SK-N-SH (cell line): ENCODE data around the gene DPH6. TPM values are rescaled to one million over a fixed set of nuclear protein-coding genes. Genes with fewer than 3 reads are reported as not detected.

Experiments
- CTCF ChIA-PET: fragments of 300-600, 350-600 bp; formaldehyde crosslinking; extraction: SDS; loops from one replicate; lab custom pipeline; 2021; lab: Yijun Ruan, JAX
- POLR2A ChIA-PET: fragments of 350-600 bp; sonication (Branson Sonifier 250); formaldehyde crosslinking; extraction: SDS; loops from one replicate; lab custom pipeline; 2020; ENCODE audit warnings: antibody characterized with exemption, inconsistent platforms; lab: Yijun Ruan, JAX
- DNase-seq: peaks from one replicate; pipeline ENCODE4 v3.0.0; 2012
- H2AFZ ChIP-seq: fragments of 200-600 bp; sonication (generic); 2 replicates; pipeline ENCODE4 v1.8.1; 2016; ENCODE audit warnings: antibody characterized with exemption, mild to moderate bottlenecking, low read depth
- H3F3A ChIP-seq: fragments of 200-600 bp; sonication (generic); replicated peaks from 2 replicates; pipeline ENCODE3; 2016; ENCODE audit warnings: antibody characterized with exemption, mild to moderate bottlenecking; ENCODE audit not compliant: insufficient read depth
- H3K27ac ChIP-seq, 2 experiments: fragments of 200-500 bp in 1 of 2; fragments of 200-600 bp in 1 of 2; sonication (Bioruptor generic) in 1 of 2; sonication (generic), shearing (Covaris generic) in 1 of 2; 2 replicates each; pipeline versions ENCODE4 v1.5.1 to v1.6.1; 2014 to 2016; ENCODE audit warnings: low read depth in 2 of 2, inconsistent platforms in 1 of 2, low read length in 1 of 2, mild to moderate bottlenecking in 1 of 2, mixed read lengths in 1 of 2
- H3K27me3 ChIP-seq: fragments of 200-600 bp; sonication (generic), shearing (Covaris generic); 2 replicates; pipeline ENCODE4 v1.6.1; 2016; ENCODE audit warnings: mixed run types; ENCODE audit not compliant: insufficient read depth
- H3K36me3 ChIP-seq, 2 experiments: fragments of 200-500 bp in 1 of 2; fragments of 200-600 bp in 1 of 2; sonication (Bioruptor generic) in 1 of 2; sonication (generic) in 1 of 2; replicated peaks in 1 of 2; 2 replicates each; pipeline versions ENCODE3 to v1.5.1; 2014 to 2016; ENCODE audit warnings: low read length in 1 of 2, mild to moderate bottlenecking in 1 of 2; ENCODE audit not compliant: insufficient read depth in 2 of 2, control insufficient read depth in 1 of 2
- H3K4me1 ChIP-seq, 2 experiments: fragments of 200-500 bp in 1 of 2; fragments of 200-600 bp in 1 of 2; sonication (Bioruptor generic) in 1 of 2; sonication (generic), shearing (Covaris generic) in 1 of 2; 2 replicates each; pipeline versions ENCODE4 v1.5.1 to v1.6.1; 2014 to 2016; ENCODE audit warnings: low read depth in 1 of 2, low read length in 1 of 2, mixed run types in 1 of 2; ENCODE audit not compliant: insufficient read depth in 2 of 2, control insufficient read depth in 1 of 2
- H3K4me2 ChIP-seq: fragments of 200-600 bp; sonication (generic), shearing (Covaris generic); 2 replicates; pipeline ENCODE4 v1.6.1; 2017; ENCODE audit warnings: mixed run types
- H3K4me3 ChIP-seq, 2 experiments: fragments of 200-500 bp in 1 of 2; fragments of 200-600 bp in 1 of 2; sonication (Bioruptor generic) in 1 of 2; sonication (generic), shearing (Covaris generic) in 1 of 2; 2 replicates each; pipeline versions ENCODE4 v1.5.1 to v1.8.1; 2014 to 2016; ENCODE audit warnings: low read depth in 2 of 2, inconsistent platforms in 1 of 2, low read length in 1 of 2, mild to moderate bottlenecking in 1 of 2, mixed read lengths in 1 of 2, moderate library complexity in 1 of 2
- H3K79me2 ChIP-seq: fragments of 200-600 bp; sonication (generic); 2 replicates; pipeline ENCODE4 v1.8.1; 2017; ENCODE audit warnings: mild to moderate bottlenecking; ENCODE audit not compliant: insufficient read depth
- H3K9ac ChIP-seq: fragments of 200-600 bp; sonication (generic); 2 replicates; pipeline ENCODE4 v1.6.1; 2017; ENCODE audit warnings: mixed run types
- H3K9me2 ChIP-seq: fragments of 200-600 bp; sonication (generic); 2 replicates; pipeline ENCODE4 v1.6.1; 2017; ENCODE audit warnings: mixed run types
- H3K9me3 ChIP-seq: fragments of 200-600 bp; sonication (generic); 2 replicates; pipeline ENCODE4 v1.6.1; 2017; ENCODE audit warnings: mixed run types, mild to moderate bottlenecking, moderate library complexity
- H4K20me1 ChIP-seq: fragments of 200-600 bp; sonication (generic); 2 replicates; pipeline ENCODE4 v1.6.1; 2017; ENCODE audit warnings: mild to moderate bottlenecking, mixed run types; ENCODE audit not compliant: insufficient read depth
- CHD2 ChIP-seq: fragments of 150-350 bp; IDR thresholded peaks from 2 replicates; pipeline ENCODE4 v1.6.1; 2018; ENCODE audit warnings: low read length; ENCODE audit not compliant: partially characterized antibody
- ELF1 ChIP-seq: IDR thresholded peaks from 2 replicates; pipeline ENCODE4 v1.4.0; 2012
- EP300 ChIP-seq, 2 experiments: IDR thresholded peaks; 2 replicates each; pipeline versions ENCODE4 v1.4.0 to v1.6.1; 2012; ENCODE audit warnings: borderline replicate concordance in 1 of 2, low read depth in 1 of 2, low read length in 1 of 2
- EZH2phosphoT487 ChIP-seq: fragments of 200-600 bp; sonication (generic); IDR thresholded peaks from 2 replicates; pipeline ENCODE4 v1.6.1; 2017; ENCODE audit warnings: low read depth, mixed run types, mild to moderate bottlenecking, antibody characterized with exemption, moderate library complexity, borderline replicate concordance
- FOSL2 ChIP-seq: IDR thresholded peaks from 2 replicates; pipeline ENCODE4 v1.4.0; 2012; ENCODE audit warnings: low read depth, mild to moderate bottlenecking, moderate library complexity, borderline replicate concordance
- GATA2 ChIP-seq: sonication (generic); formaldehyde crosslinking; IDR thresholded peaks from 2 replicates; pipeline ENCODE4 v1.5.0; 2020; ENCODE audit warnings: mild to moderate bottlenecking, missing genetic modification reagents
- JUND ChIP-seq: IDR thresholded peaks from 2 replicates; pipeline ENCODE4 v1.4.0; 2012
- NFIC ChIP-seq: IDR thresholded peaks from 2 replicates; pipeline ENCODE4 v1.4.0; 2012; ENCODE audit warnings: borderline replicate concordance
- RFX5 ChIP-seq: IDR thresholded peaks from 2 replicates; pipeline ENCODE4 v1.6.1; 2012; ENCODE audit warnings: mild to moderate bottlenecking, improper control_type of control experiment, low read length
- RXRA ChIP-seq: IDR thresholded peaks from 2 replicates; pipeline ENCODE4 v1.4.0; 2012; ENCODE audit warnings: low read depth, mild to moderate bottlenecking, borderline replicate concordance
- SIN3A ChIP-seq: IDR thresholded peaks from 2 replicates; pipeline ENCODE4 v1.6.1; 2012; ENCODE audit warnings: low read depth, mild to moderate bottlenecking, low read length, moderate library complexity, borderline replicate concordance
- TAF1 ChIP-seq: IDR thresholded peaks from 2 replicates; pipeline ENCODE4 v1.6.1; 2012; ENCODE audit warnings: low read depth, mild to moderate bottlenecking, low read length, moderate library complexity, borderline replicate concordance
- TCF12 ChIP-seq: IDR thresholded peaks from 2 replicates; pipeline ENCODE4 v1.4.0; 2012
- TEAD4 ChIP-seq: IDR thresholded peaks from 2 replicates; pipeline ENCODE4 v1.4.0; 2012; ENCODE audit warnings: mild to moderate bottlenecking, borderline replicate concordance; ENCODE audit not compliant: insufficient read depth
- WGBS: methylation state at CpG from one replicate; pipeline ENCODE4 v1.1.6; 2017; ENCODE audit warnings: low lambda C conversion rate; 5-methylcytosine and 5-hydroxymethylcytosine counted together
- polyA plus RNA-seq, 3 experiments: library from polyadenylated mRNA; depleted of rRNA; stranded (reverse); fragments of >200 nt; gene quantifications; 2 replicates each; pipeline ENCODE4 v1.2.3, GENCODE V29; 2012
- TF ChIP-seq, protein P1 (sequence below): IDR thresholded peaks from 2 replicates; pipeline ENCODE4 v1.4.0; 2012; ENCODE audit warnings: low read depth, borderline replicate concordance
- TF ChIP-seq, protein P2 (sequence below): IDR thresholded peaks from 2 replicates; pipeline ENCODE4; 2012

Gene DPH6
- polyA plus RNA-seq, 1 of the 3 experiments (the other 2 are of a cell fraction): 15.7 TPM

- no peaks in the 10 kb centered on the region for H3K79me2 ChIP-seq
- H3F3A ChIP-seq: no peaks in the 10 kb centered on the region
- no peak overlapping the region for H2AFZ ChIP-seq
- ChIA-PET CTCF (no interaction called here), POLR2A (no interaction called here)
- H3K36me3 ChIP-seq: no peaks in the 10 kb centered on the region
- H3K4me1 ChIP-seq: peaks cover 0 to 2% of the 10 kb centered on the region in 2 experiments; a peak in 1 of 4 replicates
- H3K27me3 ChIP-seq: no peaks in the 10 kb centered on the region
- 88% methylated on average over 2 of the region's 2 CpGs for WGBS
- no peaks in the 10 kb centered on the region for H3K9me3 ChIP-seq
- H3K4me3 ChIP-seq: no peak overlapping the region
- TF ChIP-seq EP300 (IDR thresholded peaks at IDR 0.05; ENCODE audit: borderline replicate concordance in 1 of 2, low read depth in 1 of 2, low read length in 1 of 2): no peak
- no peak for TF ChIP-seq FOSL2
- TF ChIP-seq GATA2 (CRISPR knock-in tag): no peak
- no peak for TF ChIP-seq EZH2phosphoT487
- no peak for TF ChIP-seq TAF1
- TF ChIP-seq CHD2: no peak
- no peak for TF ChIP-seq RFX5
- TF ChIP-seq NFIC: no peak
- TF ChIP-seq, protein P1, sequence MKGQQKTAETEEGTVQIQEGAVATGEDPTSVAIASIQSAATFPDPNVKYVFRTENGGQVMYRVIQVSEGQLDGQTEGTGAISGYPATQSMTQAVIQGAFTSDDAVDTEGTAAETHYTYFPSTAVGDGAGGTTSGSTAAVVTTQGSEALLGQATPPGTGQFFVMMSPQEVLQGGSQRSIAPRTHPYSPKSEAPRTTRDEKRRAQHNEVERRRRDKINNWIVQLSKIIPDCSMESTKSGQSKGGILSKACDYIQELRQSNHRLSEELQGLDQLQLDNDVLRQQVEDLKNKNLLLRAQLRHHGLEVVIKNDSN: no peak
- TF ChIP-seq JUND: no peak
- no peak for TF ChIP-seq RXRA
- TF ChIP-seq SIN3A: no peak
- H3K9me2 ChIP-seq: no peaks in the 10 kb centered on the region
- no peak overlapping the region for H3K27ac ChIP-seq
- H4K20me1 ChIP-seq: no peaks in the 10 kb centered on the region
- H3K4me2 ChIP-seq: no peak overlapping the region
- H3K9ac ChIP-seq: no peak overlapping the region
- DNase-seq: no peak
Measured at GRCh38 chr15:35559683-35560082, 13.7 kb upstream of the DPH6 start.

DNA sequence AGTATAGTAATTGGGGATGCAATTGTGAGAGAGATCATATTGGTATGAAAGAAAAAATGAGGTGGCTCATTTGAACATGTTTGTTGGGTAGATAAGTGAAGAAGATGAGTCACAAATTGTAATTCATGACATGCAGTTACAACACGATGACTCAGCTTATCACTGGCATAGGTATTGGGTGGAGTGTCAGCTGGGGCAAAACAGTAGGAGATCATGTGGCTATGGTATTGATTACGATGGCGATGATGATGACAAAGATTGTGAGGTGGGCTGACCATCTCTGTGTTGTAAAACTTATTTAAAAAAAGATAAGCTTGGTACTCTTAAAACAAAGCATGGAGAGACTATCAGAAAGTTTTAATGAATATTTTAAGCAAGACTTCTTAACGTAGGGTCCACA lies 11.6 kb upstream of the DPH6 start:
- 79% methylated on average over 4 of the region's 4 CpGs for WGBS
- H3K4me1 ChIP-seq: peaks cover 0 to 2% of the 10 kb centered on the region in 2 experiments; a peak in 1 of 4 replicates
- DNase-seq: no peak
- POLR2A ChIA-PET: no interaction called here
- H4K20me1 ChIP-seq: no peaks in the 10 kb centered on the region
- no peaks in the 10 kb centered on the region for H3K9me2 ChIP-seq
- H3K9me3 ChIP-seq: no peaks in the 10 kb centered on the region
- no peaks in the 10 kb centered on the region for H3K27me3 ChIP-seq
- no peak overlapping the region for H3K27ac ChIP-seq
- H3K4me3 ChIP-seq: no peak overlapping the region
- H3F3A ChIP-seq: no peaks in the 10 kb centered on the region
- TF ChIP-seq EP300 (IDR thresholded peaks at IDR 0.05; ENCODE audit: borderline replicate concordance in 1 of 2, low read depth in 1 of 2, low read length in 1 of 2) (peak in 1 of 2 experiments; percentile 24; a peak in 1 of 4 replicates), TCF12 (peak; percentile 43), JUND (peak; percentile 82), NFIC (0 out of 2 replicates have a peak, but pooled peaks have one; percentile 21), TEAD4 (no peak), ELF1 (no peak), FOSL2 (peak; percentile 92)
- TF ChIP-seq, protein P1: peak; percentile 26; the same call in 1 of the 2 replicates
- TF ChIP-seq, protein P2, sequence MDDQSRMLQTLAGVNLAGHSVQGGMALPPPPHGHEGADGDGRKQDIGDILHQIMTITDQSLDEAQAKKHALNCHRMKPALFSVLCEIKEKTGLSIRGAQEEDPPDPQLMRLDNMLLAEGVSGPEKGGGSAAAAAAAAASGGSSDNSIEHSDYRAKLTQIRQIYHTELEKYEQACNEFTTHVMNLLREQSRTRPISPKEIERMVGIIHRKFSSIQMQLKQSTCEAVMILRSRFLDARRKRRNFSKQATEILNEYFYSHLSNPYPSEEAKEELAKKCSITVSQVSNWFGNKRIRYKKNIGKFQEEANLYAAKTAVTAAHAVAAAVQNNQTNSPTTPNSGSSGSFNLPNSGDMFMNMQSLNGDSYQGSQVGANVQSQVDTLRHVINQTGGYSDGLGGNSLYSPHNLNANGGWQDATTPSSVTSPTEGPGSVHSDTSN: peak; percentile 54; the same call in 1 of the 2 replicates
- no peaks in the 10 kb centered on the region for H3K36me3 ChIP-seq
- CTCF ChIA-PET: no interaction called here
- no peak overlapping the region for H3K4me2 ChIP-seq
- H3K9ac ChIP-seq: no peak overlapping the region
- H2AFZ ChIP-seq: no peak overlapping the region
- H3K79me2 ChIP-seq: no peaks in the 10 kb centered on the region
